IMR-90 (cell line): Measurements from ENCODE around the gene PDCD1. TPM values are rescaled to one million over a fixed set of nuclear protein-coding genes. Genes with fewer than 3 reads are reported as not detected.

Experiments
- ATAC-seq: fragments of 200-7000 bp; cut with Tn5 transposase; 2 replicates; pipeline ENCODE4 v1.9.1; 2020; ENCODE audit warnings: low read depth, mild to moderate bottlenecking, moderate library complexity
- BruUV-seq: library from RNA; stranded (reverse); fragments of 400-500 nt; replicated peaks from 2 replicates; lab custom pipeline; 2021; lab: Mats Ljungman, UMichigan
- CTCF ChIA-PET: fragments of 300-600 bp; formaldehyde crosslinking; extraction: SDS; loops from one replicate; lab custom pipeline; 2021; ENCODE audit warnings: antibody characterized with exemption; lab: Yijun Ruan, JAX
- POLR2A ChIA-PET: fragments of 300-600 bp; sonication (Branson Sonifier 250); formaldehyde crosslinking; loops from one replicate; lab custom pipeline; 2022; ENCODE audit warnings: antibody characterized with exemption; ENCODE audit not compliant: unreplicated experiment; lab: Charles Lee
- DNase-seq: peaks from one replicate; pipeline ENCODE4 v3.0.0; 2013
- H2AFZ ChIP-seq: replicated peaks from 2 replicates; pipeline ENCODE3; 2013; ENCODE audit warnings: low read length, mild to moderate bottlenecking; ENCODE audit not compliant: poor library complexity
- H2AK5ac ChIP-seq: 2 replicates; pipeline ENCODE4 v1.6.1; 2013; ENCODE audit warnings: low read depth, low read length, inconsistent platforms
- H2AK9ac ChIP-seq: replicated peaks from 2 replicates; pipeline ENCODE3; 2013; ENCODE audit warnings: mild to moderate bottlenecking, low read depth, low read length, moderate library complexity; ENCODE audit not compliant: poor library complexity
- H2BK120ac ChIP-seq: 2 replicates; pipeline ENCODE4 v1.6.1; 2013; ENCODE audit warnings: low read depth, low read length, inconsistent platforms
- H2BK15ac ChIP-seq: 3 replicates; pipeline ENCODE4 v1.6.1; 2013; ENCODE audit warnings: low read depth, low read length, inconsistent platforms
- H2BK20ac ChIP-seq: 2 replicates; pipeline ENCODE4 v1.6.1; 2013; ENCODE audit warnings: low read depth, mild to moderate bottlenecking, inconsistent platforms, low read length, moderate library complexity
- H2BK5ac ChIP-seq: 2 replicates; pipeline ENCODE4 v1.6.1; 2013; ENCODE audit warnings: mild to moderate bottlenecking, low read depth, low read length, inconsistent platforms; ENCODE audit not compliant: poor library complexity, severe bottlenecking
- H3K14ac ChIP-seq: replicated peaks from 2 replicates; pipeline ENCODE4 v1.6.1; 2013; ENCODE audit warnings: low read depth, low read length, inconsistent platforms
- H3K18ac ChIP-seq: 2 replicates; pipeline ENCODE4 v1.6.1; 2013; ENCODE audit warnings: low read depth, low read length, control low read depth
- H3K23ac ChIP-seq: 2 replicates; pipeline ENCODE4 v1.6.1; 2013; ENCODE audit warnings: low read depth, low read length, inconsistent platforms
- H3K27ac ChIP-seq: 2 replicates; pipeline ENCODE4 v1.5.1; 2013; ENCODE audit warnings: mild to moderate bottlenecking, control low read depth, low read length; ENCODE audit not compliant: insufficient read depth
- H3K27me3 ChIP-seq: 2 replicates; pipeline ENCODE4 v1.6.1; 2013; ENCODE audit warnings: low read length; ENCODE audit not compliant: control insufficient read depth, insufficient read depth
- H3K36me3 ChIP-seq: 2 replicates; pipeline ENCODE4 v1.6.1; 2013; ENCODE audit warnings: low read length, mixed read lengths; ENCODE audit not compliant: control insufficient read depth, insufficient read depth
- H3K4ac ChIP-seq: 2 replicates; pipeline ENCODE4 v1.6.1; 2013; ENCODE audit warnings: low read depth, low read length, inconsistent platforms
- H3K4me1 ChIP-seq: 2 replicates; pipeline ENCODE4 v1.6.1; 2013; ENCODE audit warnings: low read length, mixed read lengths; ENCODE audit not compliant: control insufficient read depth, insufficient read depth
- H3K4me2 ChIP-seq: 2 replicates; pipeline ENCODE4 v1.6.1; 2013; ENCODE audit warnings: low read depth, mild to moderate bottlenecking, control low read depth, low read length, moderate library complexity
- H3K4me3 ChIP-seq: 2 replicates; pipeline ENCODE4 v1.5.1; 2013; ENCODE audit warnings: low read depth, mild to moderate bottlenecking, control low read depth, low read length, moderate library complexity; ENCODE audit not compliant: insufficient read depth
- H3K56ac ChIP-seq: 2 replicates; pipeline ENCODE4 v1.6.1; 2013; ENCODE audit warnings: low read length, inconsistent platforms; ENCODE audit not compliant: insufficient read depth; ENCODE audit errors: extremely low read depth
- H3K79me1 ChIP-seq, 2 experiments: 2 replicates each; pipeline ENCODE4 v1.6.1; 2013; ENCODE audit warnings: low read length in 2 of 2, inconsistent platforms in 1 of 2, low read depth in 1 of 2
- H3K9ac ChIP-seq: 2 replicates; pipeline ENCODE4 v1.6.1; 2013; ENCODE audit warnings: low read depth, low read length, control low read depth
- H3K9me1 ChIP-seq: 2 replicates; pipeline ENCODE4 v1.6.1; 2013; ENCODE audit warnings: low read length, inconsistent platforms; ENCODE audit not compliant: insufficient read depth
- H3K9me3 ChIP-seq: 2 replicates; pipeline ENCODE4 v1.6.1; 2013; ENCODE audit warnings: low read length; ENCODE audit not compliant: control insufficient read depth, insufficient read depth
- H4K20me1 ChIP-seq: 2 replicates; pipeline ENCODE4 v1.6.1; 2013; ENCODE audit warnings: low read length, inconsistent platforms; ENCODE audit not compliant: insufficient read depth
- H4K5ac ChIP-seq: 2 replicates; pipeline ENCODE4 v1.6.1; 2013; ENCODE audit warnings: mild to moderate bottlenecking, low read depth, low read length, control low read depth
- H4K8ac ChIP-seq, 2 experiments: 2 replicates each; pipeline ENCODE4 v1.6.1; 2013; ENCODE audit warnings: low read depth in 2 of 2, low read length in 2 of 2, control low read depth in 1 of 2, inconsistent platforms in 1 of 2
- H4K91ac ChIP-seq: 2 replicates; pipeline ENCODE4 v1.6.1; 2013; ENCODE audit warnings: low read depth, low read length, inconsistent platforms; ENCODE audit not compliant: insufficient read depth
- POLR2A ChIP-seq: IDR thresholded peaks from 2 replicates; pipeline ENCODE4 v1.6.1; 2012; ENCODE audit warnings: mild to moderate bottlenecking, low read depth, low read length
- RFX5 ChIP-seq: IDR thresholded peaks from 2 replicates; pipeline ENCODE4 v1.8.0; 2012; ENCODE audit warnings: low read depth, mild to moderate bottlenecking, low read length, moderate library complexity
- USF2 ChIP-seq: fragments of 150-350 bp; IDR thresholded peaks from 2 replicates; pipeline ENCODE4 v1.6.1; 2017; ENCODE audit warnings: mild to moderate bottlenecking, antibody characterized with exemption, low read length, low read depth
- WGBS, 2 experiments: methylation state at CpG; one replicate each; pipeline versions ENCODE4 v1.1.5 to v1.1.7; 2013; ENCODE audit warnings: missing lambda C conversion rate in 2 of 2; ENCODE audit not compliant: insufficient read length in 1 of 2; ENCODE audit errors: extremely low coverage in 2 of 2; 5-methylcytosine and 5-hydroxymethylcytosine counted together
- dilution Hi-C: fragments of 300-500 bp; cut with HindIII; formaldehyde crosslinking; loops from one replicate; pipeline ENCODE4 v1.14.3; 2018; ENCODE audit warnings: low sequenced_read_pairs; ENCODE audit not compliant: unreplicated experiment
- in situ Hi-C: fragments of 300-500 bp; cut with MboI; formaldehyde crosslinking; loops from 3 replicates; pipeline ENCODE4 v1.14.3; 2019; ENCODE audit warnings: low sequenced_read_pairs, inconsistent platforms, mixed read lengths
- intact Hi-C: fragments of 100-400 bp; cut with micrococcal nuclease; formaldehyde crosslinking; loops from 2 replicates; pipeline ENCODE4 v1.10.0; 2022
- polyA plus RNA-seq, 3 experiments: library from polyadenylated mRNA; depleted of rRNA; stranded (reverse); fragments of >200 nt; gene quantifications; 2 replicates each; pipeline ENCODE4 v1.2.3, GENCODE V29; 2012; ENCODE audit warnings: low replicate concordance in 1 of 3
- total RNA-seq: library from RNA; depleted of rRNA; stranded (reverse); fragments of >200 nt; gene quantifications from 2 replicates; pipeline ENCODE4 v1.2.3, GENCODE V29; 2012

PDCD1 gene
- total and polyA plus RNA-seq, 2 of the 4 experiments (the other 2 are of a cell fraction) = not detected

DNA sequence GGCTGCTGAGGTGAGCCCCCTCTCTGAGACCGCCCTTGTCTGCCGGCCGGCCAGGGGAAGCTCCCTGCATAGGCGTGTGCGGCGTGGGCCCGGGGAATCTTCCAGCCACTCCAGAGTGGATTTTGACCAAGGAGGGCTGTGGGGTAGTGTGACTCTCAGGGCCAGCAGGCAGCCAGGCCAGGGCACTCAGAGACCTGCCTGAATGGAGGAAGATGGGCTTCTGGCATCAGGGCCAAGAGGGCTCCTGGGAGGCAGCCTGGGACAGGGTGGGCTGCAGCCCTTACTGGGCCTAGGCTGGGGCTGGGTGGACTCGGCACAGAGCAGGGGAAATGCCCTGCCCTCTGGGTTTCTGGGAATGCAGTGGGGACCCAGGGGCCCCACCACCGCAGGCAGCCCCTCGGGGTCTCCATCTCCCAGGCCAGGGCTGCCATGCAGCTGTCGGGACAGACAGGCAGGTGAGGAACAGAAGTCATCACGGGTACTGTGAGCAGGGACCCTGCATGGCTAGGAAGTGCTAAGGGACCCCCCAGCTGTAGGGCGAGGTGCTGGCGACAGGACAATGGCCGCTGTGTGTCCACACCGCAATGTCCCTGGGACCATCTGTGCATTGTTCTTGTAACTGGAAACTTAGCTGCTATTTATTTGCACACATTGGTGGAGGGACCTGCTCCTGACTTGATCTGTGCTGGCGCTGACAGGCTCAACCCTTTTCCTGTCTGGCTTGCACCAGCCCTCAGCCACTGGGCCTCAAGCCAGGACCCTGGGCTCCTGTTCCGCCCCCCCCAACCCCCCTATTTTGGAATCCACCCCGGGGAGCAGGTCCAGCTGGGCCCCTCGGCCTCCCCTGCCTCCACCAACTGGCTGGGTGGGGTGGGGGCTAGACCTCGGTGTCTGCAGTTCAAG, 4.1 kb downstream of the PDCD1 start:
- dilution Hi-C loops = no loop called here
- H3K27ac ChIP-seq = no peak overlapping the region
- WGBS, 2 experiments = 77% methylated on average over 6 of the region's 21 CpGs; no CpG with 5 or more reads in 1 of the 2 experiments

More for the DNA sequence above, 4.1 kb downstream of the PDCD1 start:
- H4K91ac ChIP-seq = no peak overlapping the region
- no peak overlapping the region for H4K5ac ChIP-seq
- H3K9ac ChIP-seq = no peak overlapping the region
- H2BK15ac ChIP-seq = no peak overlapping the region
- DNase-seq = no peak
- H2AK5ac ChIP-seq = no peak overlapping the region
- BruUV-seq = no TSS peak
- no peaks in the 10 kb centered on the region for H3K9me3 ChIP-seq
- H3K4ac ChIP-seq = no peak overlapping the region
- no peaks in the 10 kb centered on the region for H3K36me3 ChIP-seq
- H2AK9ac ChIP-seq = peak overlapping the region; percentile 42
- H3K14ac ChIP-seq = no peak overlapping the region
- intact Hi-C loops = no loop called here
- ChIA-PET CTCF (no interaction called here), POLR2A (no interaction called here)
- no peaks in the 10 kb centered on the region for H3K79me1 ChIP-seq
- no peaks in the 10 kb centered on the region for H4K20me1 ChIP-seq
- H4K8ac ChIP-seq = no peak overlapping the region
- H3K56ac ChIP-seq = no peak overlapping the region
- H3K4me3 ChIP-seq = no peak overlapping the region
- in situ Hi-C loops = no loop called here
- no peaks in the 10 kb centered on the region for H3K9me1 ChIP-seq
- H3K18ac ChIP-seq = no peak overlapping the region
- no peak overlapping the region for H3K4me2 ChIP-seq
- no peak overlapping the region for H2BK120ac ChIP-seq
- peak overlapping the region; percentile 69 for H2AFZ ChIP-seq
- H2BK5ac ChIP-seq = no peak overlapping the region
- peaks cover 2% of the 10 kb centered on the region; the same call in 1 of the 2 replicates for H3K27me3 ChIP-seq
- ATAC-seq = no peak
- H3K23ac ChIP-seq = no peak overlapping the region
- H2BK20ac ChIP-seq = no peak overlapping the region
- peaks cover 3% of the 10 kb centered on the region for H3K4me1 ChIP-seq
- no peak for TF ChIP-seq USF2
- TF ChIP-seq RFX5 = no peak
- no peak for TF ChIP-seq POLR2A
